Gastroesophageal sphincter (tissue), 4 donors: ENCODE results near the gene KIF3C. TPM values are rescaled to one million over a fixed set of nuclear protein-coding genes. Genes with fewer than 3 reads are reported as not detected.
"Not testable (repeated sequence)": the region's sequence is repeated elsewhere in the genome, so short reads cannot be mapped to it uniquely, and the experiment has no call there.

Source experiments
- ATAC-seq: fragments of 150-250 bp; one replicate; pipeline ENCODE4 v1.9.1; 2016; ENCODE audit warnings: mild to moderate bottlenecking, moderate library complexity
- H3K27ac ChIP-seq, 4 donors: fragments of 200-600 bp; sonication (generic) in 3 of 4; 1 replicate in 3 of 4; 2 replicates in 1 of 4; pipeline ENCODE4 v1.5.1; 2016 to 2019
- H3K27me3 ChIP-seq: fragments of 200-600 bp; sonication (generic); one replicate; pipeline ENCODE4 v1.5.1; 2019
- H3K36me3 ChIP-seq, 2 donors: fragments of 200-600 bp; sonication (generic); one replicate each; pipeline ENCODE4 v1.5.1; 2019; ENCODE audit warnings: control low read depth in 1 of 2
- H3K4me1 ChIP-seq, 3 donors: fragments of 200-600 bp; sonication (generic); 1 replicate in 2 of 3; 2 replicates in 1 of 3; pipeline ENCODE4 v1.5.1; 2016 to 2019; ENCODE audit warnings: control low read depth in 2 of 3
- H3K4me3 ChIP-seq, 2 donors: fragments of 200-600 bp; sonication (generic); one replicate each; pipeline ENCODE4 v1.5.1; 2019; ENCODE audit warnings: mild to moderate bottlenecking in 1 of 2, moderate library complexity in 1 of 2
- H3K9me3 ChIP-seq, 3 donors: fragments of 200-600 bp; sonication (generic); one replicate each; pipeline ENCODE4 v1.5.1; 2017 to 2019; ENCODE audit warnings: control low read depth in 2 of 3
- CTCF ChIP-seq, 4 experiments: fragments of 200-600 bp in 2 of 4; fragments of 450-650 bp in 2 of 4; sonication (generic) in 1 of 4; IDR thresholded peaks; one replicate each; pipeline ENCODE4 v1.5.1; 2017 to 2019; ENCODE audit warnings: antibody characterized with exemption in 4 of 4, mild to moderate bottlenecking in 2 of 4, moderate library complexity in 2 of 4
- EP300 ChIP-seq: sonication (generic); formaldehyde crosslinking; IDR thresholded peaks from one replicate; pipeline ENCODE4 v1.6.1; 2017; ENCODE audit warnings: antibody characterized with exemption, mild to moderate bottlenecking
- POLR2A ChIP-seq, 2 donors: fragments of 450-650 bp; IDR thresholded peaks; one replicate each; pipeline ENCODE4 v1.6.1; 2017; ENCODE audit warnings: antibody characterized with exemption in 2 of 2, mild to moderate bottlenecking in 2 of 2, moderate library complexity in 1 of 2
- POLR2AphosphoS5 ChIP-seq: sonication (generic); formaldehyde crosslinking; IDR thresholded peaks from one replicate; pipeline ENCODE4 v1.6.1; 2017; ENCODE audit warnings: antibody characterized with exemption
- WGBS, 2 donors: methylation state at CpG; one replicate each; pipeline ENCODE4 v1.1.5; 2018; ENCODE audit warnings: low coverage in 1 of 2; 5-methylcytosine and 5-hydroxymethylcytosine counted together
- total RNA-seq, 4 donors: library from RNA; depleted of rRNA; stranded (reverse); fragments of >200 nt; gene quantifications; one replicate each; pipeline ENCODE4 v1.1.0, GENCODE V29; 2016

The KIF3C gene
- total RNA-seq, 4 donors from 2014 or later: 5.9 to 14.6 (median 10.2) TPM

GRCh38 chr2:26018184-26019055 lies 36.1 kb upstream of the KIF3C start:
- WGBS, 2 donors: 44 to 61% methylated on average over 2 of the region's 3 CpGs
- H3K9me3 ChIP-seq: no peaks in the 10 kb centered on the region
- H3K4me3 ChIP-seq: no peak overlapping the region
- peak overlapping the region in 3 of 4 donors; percentile 55 to 62 (median 62) for H3K27ac ChIP-seq
- no peaks in the 10 kb centered on the region for H3K36me3 ChIP-seq
- H3K4me1 ChIP-seq: peaks cover 0 to 19% (median 10%) of the 10 kb centered on the region in 3 donors
- H3K27me3 ChIP-seq: no peaks in the 10 kb centered on the region
- ATAC-seq: peak; percentile 93
- no peak for TF ChIP-seq EP300
- peak; percentile 28 for TF ChIP-seq POLR2AphosphoS5
- TF ChIP-seq POLR2A (IDR thresholded peaks at IDR 0.05): no peak
- TF ChIP-seq CTCF (IDR thresholded peaks at IDR 0.05): no peak

GRCh38 chr2:26017464-26018183 lies 35.3 kb upstream of the KIF3C start:
- Histone ChIP-seq H3K27ac (peak overlapping the region in 3 of 4 donors; percentile 55 to 62 (median 62)), H3K4me3 (no peak overlapping the region), H3K4me1 (peaks cover 0 to 19% (median 10%) of the 10 kb centered on the region in 3 donors), H3K27me3 (no peaks in the 10 kb centered on the region), H3K9me3 (no peaks in the 10 kb centered on the region), H3K36me3 (no peaks in the 10 kb centered on the region)
- ATAC-seq: no peak
- TF ChIP-seq POLR2A (IDR thresholded peaks at IDR 0.05): no peak
- TF ChIP-seq EP300: no peak
- WGBS, 2 donors: 83% methylated on average over 2 of the region's 5 CpGs; no CpG with 5 or more reads in 1 of the 2 donors

GRCh38 chr2:26016706-26017045 lies 34.4 kb upstream of the KIF3C start:
- H3K4me3 ChIP-seq, H3K36me3 ChIP-seq, ATAC-seq, H3K27me3 ChIP-seq, H3K27ac ChIP-seq, H3K9me3 ChIP-seq: not testable (repeated sequence)
- peaks cover 0 to 19% (median 10%) of the 10 kb centered on the region in 3 donors for H3K4me1 ChIP-seq
- 100% methylated on average over 1 of the region's 4 CpGs; no CpG with 5 or more reads in 1 of the 2 donors for WGBS, 2 donors

GRCh38 chr2:26016012-26016705 lies 33.9 kb upstream of the KIF3C start:
- Histone ChIP-seq H3K4me3 (no peak overlapping the region), H3K27ac (no peak overlapping the region), H3K36me3 (no peaks in the 10 kb centered on the region), H3K27me3 (no peaks in the 10 kb centered on the region), H3K4me1 (peaks cover 0 to 19% (median 10%) of the 10 kb centered on the region in 3 donors), H3K9me3 (no peaks in the 10 kb centered on the region)
- 84 to 94% methylated on average over 11 to 13 of the region's 13 CpGs for WGBS, 2 donors
- no peak for ATAC-seq
- TF ChIP-seq POLR2AphosphoS5 (no peak), EP300 (no peak), CTCF (IDR thresholded peaks at IDR 0.05) (no peak), POLR2A (IDR thresholded peaks at IDR 0.05) (no peak)

- Histone ChIP-seq H3K27me3 (no peaks in the 10 kb centered on the region), H3K4me1 (peaks cover 0 to 16% (median 10%) of the 10 kb centered on the region in 3 donors), H3K27ac (no peak overlapping the region), H3K9me3 (no peaks in the 10 kb centered on the region), H3K36me3 (no peaks in the 10 kb centered on the region), H3K4me3 (no peak overlapping the region)
- no peak for TF ChIP-seq POLR2AphosphoS5
- no peak for TF ChIP-seq EP300
- no peak for TF ChIP-seq POLR2A (IDR thresholded peaks at IDR 0.05)
- no peak for TF ChIP-seq CTCF (IDR thresholded peaks at IDR 0.05)
- 77 to 92% methylated on average over 1 of the region's 1 CpG for WGBS, 2 donors
- no peak for ATAC-seq
These were observed 31.4 kb upstream of the KIF3C start for GRCh38 chr2:26013668-26014067.
